ENCODE data around the gene SPTBN2.

DNA sequence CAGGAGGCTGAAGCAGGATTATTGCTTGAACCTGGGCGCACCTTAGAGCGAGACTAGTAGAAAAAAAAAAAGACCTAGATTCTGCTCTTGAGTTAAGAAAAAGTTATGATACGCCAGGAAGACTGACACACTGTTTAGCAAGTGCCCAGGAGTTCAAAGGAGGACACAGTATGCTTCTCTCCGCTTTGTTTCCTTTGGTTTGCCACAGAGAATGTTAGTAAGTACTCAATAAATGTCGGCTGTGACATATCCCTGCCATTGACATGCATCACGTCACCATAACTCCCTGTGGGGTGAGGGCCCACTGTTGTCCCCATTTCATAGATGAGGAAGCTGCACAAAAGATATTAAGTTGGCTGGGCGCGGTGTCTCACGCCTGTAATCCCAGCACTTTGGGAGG is 7.1 kb downstream of the SPTBN2 start:
- TF ChIP-seq CTCF (conservative IDR thresholded peaks at IDR 0.05; ENCODE audit: low read depth, low read length) (no peak), BHLHE40 (IDR thresholded peaks at IDR 0.05; ENCODE audit: low read depth, low read length) (no peak), POLR2A (IDR thresholded peaks at IDR 0.05; ENCODE audit: low read depth, low read length) (no peak)
